HG03045 (cell line): ENCODE data around the gene WRAP73.

Experiments used
- ATAC-seq: cut with Tn5 transposase; IDR thresholded peaks from one replicate; pipeline ENCODE4 v1.9.1; 2021; ENCODE audit warnings: mild to moderate bottlenecking, moderate library complexity; ENCODE audit not compliant: unreplicated experiment

The WRAP73 gene, protein sequence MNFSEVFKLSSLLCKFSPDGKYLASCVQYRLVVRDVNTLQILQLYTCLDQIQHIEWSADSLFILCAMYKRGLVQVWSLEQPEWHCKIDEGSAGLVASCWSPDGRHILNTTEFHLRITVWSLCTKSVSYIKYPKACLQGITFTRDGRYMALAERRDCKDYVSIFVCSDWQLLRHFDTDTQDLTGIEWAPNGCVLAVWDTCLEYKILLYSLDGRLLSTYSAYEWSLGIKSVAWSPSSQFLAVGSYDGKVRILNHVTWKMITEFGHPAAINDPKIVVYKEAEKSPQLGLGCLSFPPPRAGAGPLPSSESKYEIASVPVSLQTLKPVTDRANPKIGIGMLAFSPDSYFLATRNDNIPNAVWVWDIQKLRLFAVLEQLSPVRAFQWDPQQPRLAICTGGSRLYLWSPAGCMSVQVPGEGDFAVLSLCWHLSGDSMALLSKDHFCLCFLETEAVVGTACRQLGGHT

DNA sequence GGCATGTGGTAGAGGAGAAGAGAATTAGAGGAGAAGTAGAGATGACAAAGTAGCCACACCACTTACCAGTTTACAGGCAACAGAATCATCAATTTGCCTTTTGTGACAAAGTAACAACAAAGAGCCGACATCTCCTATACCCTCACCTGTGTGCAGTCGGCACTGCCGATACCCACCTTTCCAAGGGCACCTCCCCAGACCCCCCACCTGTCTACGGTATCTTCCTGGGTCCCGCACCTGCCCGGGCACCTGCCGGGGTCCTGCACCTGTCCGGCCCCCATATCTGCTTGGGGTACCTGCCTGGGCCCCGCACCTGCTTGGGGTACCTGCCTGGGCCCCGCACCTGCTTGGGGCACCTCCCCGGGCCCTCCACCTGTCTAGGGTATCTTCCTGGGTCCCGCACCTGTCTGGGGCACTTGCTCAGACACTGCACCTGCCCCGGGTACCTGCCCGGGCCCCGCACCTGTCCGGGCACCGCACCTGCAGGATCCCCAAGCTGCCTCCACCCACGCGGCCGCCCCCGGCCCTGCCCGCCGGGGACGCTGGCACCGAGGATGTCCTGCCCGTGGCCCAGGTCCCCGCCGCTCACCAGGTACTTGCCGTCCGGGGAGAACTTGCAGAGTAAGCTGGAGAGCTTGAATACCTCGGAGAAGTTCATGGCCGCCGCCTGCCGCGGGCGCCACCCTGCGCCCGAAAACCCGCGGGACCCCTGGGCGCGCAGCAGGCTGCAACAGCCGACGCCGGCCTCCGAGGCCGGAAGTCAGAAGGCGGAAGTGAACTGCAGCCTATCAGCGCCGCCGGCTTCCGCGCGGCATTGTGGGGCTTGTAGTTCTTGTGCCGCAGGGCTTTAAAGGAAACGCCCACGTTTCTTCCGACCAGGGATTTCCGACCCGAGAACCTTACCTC lies at the start of gene WRAP73:
Gene WRAP73 (minus strand): TSS at position 762 of the 906 bp plus-strand sequence. CDS start 104 bp downstream, at position 658.
- ATAC-seq, result peak; percentile 67

DNA sequence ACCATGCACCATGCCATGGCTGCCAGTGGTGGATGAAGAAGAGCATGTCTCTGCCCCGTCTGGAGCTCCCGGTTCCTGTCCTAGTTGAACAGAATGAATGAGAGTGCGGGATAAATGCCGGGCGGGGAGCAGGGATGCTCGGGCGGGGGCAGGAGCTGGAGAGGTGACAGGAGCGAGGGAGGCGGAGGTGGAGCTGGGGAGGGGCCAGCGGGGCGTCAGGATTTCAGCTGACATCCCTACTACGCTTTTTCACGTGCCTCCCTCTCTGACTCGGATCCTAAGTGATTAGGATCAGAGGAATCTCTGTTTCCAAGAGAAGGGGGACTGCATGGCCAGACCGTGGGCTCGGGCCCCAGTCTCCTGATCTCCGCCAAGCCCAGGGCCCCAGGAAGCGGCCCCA lies 49.7 kb upstream of the WRAP73 start:
- no peak for ATAC-seq

DNA sequence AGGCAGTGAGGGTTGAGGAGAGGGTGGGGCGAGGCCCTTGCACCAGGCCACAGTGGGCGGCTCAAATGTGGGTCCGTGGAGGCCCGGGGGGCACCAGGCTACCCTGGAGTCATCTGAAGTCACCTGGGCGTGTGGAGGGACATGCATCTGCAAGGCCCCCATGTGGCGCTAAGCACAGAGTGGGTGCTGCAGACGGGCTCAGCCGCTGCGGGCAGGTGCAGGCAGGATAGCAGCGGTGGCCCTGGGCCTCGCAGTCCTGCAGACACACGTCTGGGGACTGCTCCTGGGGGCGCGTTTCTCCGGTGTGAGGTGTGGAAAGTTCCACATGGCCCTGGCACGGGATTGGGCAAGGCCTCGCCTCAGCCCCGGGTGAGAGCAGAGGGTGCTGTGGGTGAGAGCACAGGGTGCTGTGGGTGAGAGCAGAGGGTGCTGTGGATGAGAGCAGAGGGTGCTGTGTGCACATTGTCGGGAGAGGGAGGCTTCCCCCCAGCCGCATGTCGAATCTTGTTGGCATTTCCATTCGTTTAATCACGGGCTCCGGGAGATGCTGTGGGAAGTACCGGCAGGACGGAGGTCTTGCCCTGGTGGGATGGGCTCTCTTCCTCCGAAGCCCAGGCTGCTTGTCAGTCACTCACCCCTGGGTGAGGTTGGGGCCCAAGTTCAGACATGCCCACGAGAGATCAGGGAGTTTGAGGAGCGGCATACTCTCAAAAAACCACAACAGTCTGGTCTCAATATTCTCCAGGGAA lies 48.9 kb upstream of the WRAP73 start:
- ATAC-seq, result no peak

DNA sequence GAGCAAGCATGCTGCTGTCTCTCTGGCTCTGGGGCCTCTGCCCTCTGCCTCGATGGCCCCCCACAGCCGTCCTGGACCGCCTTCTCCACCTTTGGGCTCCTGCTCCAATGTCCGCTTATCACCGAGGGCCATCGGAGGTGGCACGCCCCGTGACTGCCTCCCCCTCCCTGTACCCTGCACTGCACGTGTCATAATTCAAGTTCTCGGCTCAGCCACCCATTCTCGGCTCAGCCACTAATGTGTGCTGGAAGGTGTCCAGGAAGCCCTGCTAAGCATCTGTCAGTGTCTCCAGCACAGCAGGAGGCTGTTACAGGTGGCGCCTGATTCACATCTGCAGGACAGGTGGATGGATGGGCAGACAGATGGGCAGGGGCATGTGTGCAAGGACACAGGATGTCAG lies 47.9 kb upstream of the WRAP73 start:
- ATAC-seq, result no peak

DNA sequence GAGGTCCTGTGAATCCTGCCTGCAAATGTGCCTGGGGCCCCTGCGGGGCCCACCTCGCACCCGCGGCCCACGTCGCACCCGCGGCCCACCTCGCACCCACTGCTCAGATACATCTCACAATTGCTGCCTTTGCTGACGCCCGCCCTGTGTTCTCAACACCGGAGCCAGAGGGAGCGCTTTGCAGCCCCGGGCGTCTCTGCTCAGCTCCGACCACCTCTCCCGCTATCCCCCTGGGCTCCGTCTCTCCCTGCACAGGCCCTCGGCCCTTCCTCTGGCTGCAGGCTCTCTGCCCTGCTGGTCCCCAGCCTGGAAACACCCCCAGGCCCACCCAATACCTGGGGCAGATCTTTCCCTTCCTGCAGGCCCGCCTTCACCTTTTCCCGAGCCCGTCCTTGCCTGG lies 47.2 kb upstream of the WRAP73 start:
- ATAC-seq, result no peak

DNA sequence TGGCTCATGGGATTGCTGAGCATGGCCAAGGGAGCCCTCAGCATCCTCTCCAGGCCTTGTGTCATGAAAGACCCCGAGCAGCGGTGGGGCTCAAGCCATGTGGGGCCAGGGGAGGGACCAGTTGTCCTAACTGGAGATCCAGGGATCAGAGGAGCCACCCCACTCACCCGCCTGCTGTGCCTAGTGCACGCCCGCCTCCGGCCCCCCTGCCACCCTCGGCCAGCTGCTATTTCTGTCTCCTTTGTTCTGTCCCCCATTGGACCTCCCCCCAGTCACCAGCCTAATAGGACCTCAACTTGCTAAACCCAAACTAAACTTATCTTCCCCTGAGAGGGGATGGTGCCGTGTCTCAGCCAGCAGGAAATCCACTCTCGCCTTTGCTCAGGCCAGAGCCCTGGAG lies 46.8 kb upstream of the WRAP73 start:
- no peak for ATAC-seq

DNA sequence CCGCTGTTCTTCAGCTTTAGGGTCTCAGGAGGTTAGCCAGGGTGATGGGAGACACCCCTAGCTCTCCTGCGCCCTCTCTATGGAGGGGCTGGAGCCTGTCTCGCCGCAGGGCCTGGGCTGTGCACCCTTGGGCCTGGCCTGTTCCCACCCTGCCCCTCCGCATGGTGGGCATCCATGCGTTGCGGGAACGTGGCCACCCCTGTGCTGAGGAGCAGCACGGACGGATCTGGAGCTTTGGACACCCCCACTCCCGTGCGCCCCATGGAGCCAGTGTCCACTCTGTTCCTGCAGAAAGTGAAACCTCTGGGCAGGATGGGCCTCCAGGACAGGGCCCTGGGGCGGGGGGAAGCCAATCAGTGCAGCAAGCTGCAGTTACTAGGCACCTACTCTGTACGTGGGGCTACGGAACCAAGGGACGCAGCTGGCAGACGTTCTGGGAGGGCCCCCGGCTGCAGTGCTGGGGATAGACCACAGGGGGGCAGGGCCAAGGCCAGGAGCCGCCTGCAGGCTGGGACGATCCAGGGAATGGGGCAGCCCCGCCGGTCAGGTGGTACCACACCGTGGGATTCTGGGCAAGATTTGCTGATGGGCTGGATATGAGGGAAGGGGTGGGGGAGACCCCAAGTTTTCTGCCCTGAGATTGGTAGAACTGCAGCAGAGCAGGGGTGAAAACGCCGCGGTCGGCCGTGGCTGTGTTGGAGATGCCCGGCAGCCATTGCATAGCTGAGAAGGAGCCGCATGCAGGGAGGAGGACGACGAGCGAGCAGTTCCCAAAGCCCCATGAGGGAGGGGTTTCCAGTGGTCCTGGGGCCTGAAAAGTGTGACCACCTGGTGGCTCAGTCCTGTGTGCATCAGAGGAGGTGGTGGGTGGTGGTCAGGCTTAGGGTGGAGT lies 45.7 kb upstream of the WRAP73 start:
- no peak for ATAC-seq

DNA sequence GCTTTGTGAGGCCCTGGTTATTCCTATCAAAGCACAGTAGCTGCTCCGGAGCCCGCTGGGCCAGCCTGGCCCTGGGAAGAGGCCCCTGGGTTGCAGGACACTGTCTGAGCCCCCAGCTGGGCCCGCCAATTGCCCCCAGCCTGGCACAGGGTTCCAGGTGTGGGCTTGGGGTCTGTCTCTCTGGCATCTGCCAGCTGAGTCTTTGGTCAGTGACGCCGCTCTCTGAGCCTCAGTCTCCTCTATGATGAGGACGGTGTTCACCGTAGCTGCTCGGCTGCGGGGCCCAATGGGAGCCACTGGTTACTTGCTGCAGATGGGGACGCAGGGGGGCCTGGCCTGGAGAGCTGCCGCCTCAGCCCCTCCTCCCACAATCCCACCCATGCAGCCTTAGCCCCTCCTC lies 43.4 kb upstream of the WRAP73 start:
- ATAC-seq, result no peak

DNA sequence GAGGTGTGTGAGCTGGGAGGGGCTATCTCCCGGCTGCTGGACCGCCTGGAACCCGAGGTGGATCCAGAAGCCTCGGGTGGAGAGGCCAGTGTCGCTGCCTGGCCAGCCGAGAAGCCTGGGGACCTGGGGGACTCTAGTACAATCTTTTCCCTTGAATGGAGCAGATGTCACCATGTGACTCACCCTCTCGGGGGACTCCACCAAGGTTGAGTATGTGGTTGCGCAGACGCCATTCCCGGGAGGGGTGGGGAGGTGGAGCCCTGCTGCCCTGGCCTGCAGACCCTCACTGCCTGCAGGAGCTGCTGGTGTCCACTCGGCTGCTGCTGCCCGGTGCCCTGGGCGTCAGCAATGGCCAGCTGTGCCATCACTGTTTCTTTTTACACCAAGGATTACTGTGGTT lies 42.7 kb upstream of the WRAP73 start:
- no peak for ATAC-seq

DNA sequence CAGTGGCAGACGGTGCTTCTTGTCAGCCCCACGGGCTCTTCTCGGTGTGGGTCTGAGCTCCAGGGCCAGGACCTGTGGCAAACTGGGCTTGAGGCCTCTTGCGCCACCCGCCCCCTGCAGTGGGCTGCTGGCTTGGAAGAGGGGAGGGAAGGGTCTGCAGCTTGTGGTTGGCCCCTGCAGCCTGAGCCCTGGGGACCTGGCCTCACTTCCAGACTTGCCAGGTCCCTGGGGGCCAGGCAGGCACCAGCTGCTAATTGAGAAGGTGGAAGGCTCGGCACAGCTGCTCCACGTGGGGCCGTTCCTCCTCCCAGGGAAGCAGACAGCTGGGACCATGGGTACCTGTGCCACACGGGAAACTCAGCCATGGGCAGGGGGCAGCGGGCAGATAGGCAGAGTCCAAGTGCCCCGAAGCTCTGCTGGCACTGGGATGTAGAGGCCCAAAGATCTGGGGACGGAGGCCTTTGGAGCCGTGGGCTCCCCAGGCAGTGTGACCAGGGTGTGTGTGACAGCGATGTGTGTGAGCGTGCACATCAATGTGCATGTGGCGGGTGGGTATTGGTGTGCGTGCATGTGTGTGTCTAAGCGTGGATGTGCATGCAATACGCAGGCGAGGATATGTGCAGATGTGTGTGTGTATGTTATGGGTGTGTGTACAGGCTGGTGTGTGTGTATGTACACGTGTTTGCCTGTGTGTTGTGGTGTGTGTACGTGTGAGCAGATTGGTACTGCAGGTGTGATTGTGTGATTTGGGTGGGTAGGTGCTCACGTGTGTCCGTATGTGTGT lies 41.7 kb upstream of the WRAP73 start:
- no peak for ATAC-seq

DNA sequence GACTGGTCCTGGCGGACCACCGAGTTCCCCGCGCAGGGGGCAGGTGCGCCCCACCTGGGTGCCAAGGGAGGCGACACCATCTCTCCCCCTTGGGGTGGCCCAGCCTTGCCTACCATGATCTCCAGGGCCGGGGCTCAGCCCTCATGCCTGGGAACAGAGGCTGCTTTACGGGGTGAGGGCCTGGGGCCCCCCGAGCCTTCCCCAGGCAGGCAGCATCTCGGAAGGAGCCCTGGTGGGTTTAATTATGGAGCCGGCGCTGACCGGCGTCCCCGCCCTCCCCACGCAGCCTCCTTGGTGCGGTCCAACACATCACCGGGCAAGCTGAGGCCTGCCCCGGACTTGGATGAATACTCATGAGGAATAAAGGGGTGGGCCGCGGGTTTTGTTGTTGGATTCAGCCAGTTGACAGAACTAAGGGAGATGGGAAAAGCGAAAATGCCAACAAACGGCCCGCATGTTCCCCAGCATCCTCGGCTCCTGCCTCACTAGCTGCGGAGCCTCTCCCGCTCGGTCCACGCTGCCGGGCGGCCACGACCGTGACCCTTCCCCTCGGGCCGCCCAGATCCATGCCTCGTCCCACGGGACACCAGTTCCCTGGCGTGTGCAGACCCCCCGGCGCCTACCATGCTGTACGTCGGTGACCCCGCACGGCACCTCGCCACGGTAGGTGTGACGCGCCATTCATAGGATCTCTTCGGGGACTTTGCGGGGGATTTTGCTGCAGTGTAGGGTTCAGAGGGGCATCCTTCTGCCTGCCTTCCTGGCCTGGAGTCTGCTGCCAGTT lies 40.6 kb upstream of the WRAP73 start:
- no peak for ATAC-seq

DNA sequence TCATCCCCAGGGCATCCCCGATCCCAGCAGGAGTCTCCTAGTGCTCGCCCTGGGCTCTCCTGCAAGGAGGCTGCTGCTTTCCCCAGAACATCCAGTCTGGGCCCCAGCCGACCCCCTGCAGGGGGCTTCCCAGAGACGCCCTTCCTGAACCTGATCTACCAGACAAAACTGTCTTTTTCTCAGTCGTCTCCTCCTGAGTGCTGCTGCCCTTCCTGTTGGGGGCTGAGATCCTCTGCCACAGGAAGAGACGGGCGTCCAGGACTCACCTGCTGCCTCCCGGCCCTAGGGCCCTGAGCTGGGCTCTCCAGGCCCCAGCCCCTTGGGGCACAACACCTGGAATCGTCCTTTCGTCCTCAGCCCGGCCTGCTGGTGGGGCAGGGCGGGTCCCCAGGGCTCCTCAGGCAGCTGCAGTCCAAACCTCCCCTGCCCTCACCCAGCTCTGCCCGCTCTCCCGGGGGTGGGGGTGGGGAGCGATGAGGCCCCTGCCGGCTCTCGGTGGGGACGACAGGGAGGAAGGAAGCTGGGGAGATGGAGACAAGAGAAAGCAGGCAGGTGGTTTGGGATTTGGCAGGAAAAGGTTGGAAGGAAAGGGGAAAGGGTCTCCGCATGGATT lies 39.3 kb upstream of the WRAP73 start:
- ATAC-seq, result no peak

DNA sequence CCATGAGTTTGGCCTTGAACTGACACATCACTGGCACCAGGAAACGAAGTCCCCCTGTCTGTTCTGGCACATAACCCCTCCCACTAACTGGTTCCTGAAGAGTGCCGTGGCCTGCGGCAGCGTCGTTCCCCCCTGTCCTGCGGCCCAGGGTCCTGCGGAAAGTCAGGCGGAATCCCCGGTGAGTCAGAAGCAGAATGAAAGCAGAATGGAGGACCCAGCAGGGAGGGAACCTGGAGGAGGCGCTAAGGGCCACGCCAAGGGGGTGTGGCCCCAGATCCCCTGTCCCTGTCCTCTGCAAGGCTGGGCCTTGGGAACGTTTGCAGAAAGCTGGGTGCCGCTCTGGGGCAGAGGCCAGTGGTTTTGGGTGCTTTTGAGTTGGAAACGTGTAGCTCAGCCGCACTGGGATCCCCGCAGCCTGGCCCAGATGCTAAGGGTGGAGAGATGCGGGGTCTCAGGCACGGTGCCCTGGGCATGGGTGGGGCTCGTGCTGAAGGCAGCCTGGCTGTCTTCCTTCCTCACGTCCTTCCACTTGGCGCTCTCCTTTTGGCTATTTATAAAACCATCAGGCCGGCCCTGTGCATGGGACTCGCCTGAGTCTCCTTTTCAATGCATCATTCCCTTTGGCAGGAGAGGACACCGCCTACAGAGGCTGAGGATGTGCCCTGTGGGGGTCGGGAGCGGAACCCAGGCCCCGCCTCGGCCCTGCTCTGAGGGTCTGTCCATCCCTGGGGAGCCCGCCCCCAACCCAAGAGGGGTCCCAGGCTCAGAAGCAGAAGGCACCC lies 38.6 kb upstream of the WRAP73 start:
- no peak for ATAC-seq

DNA sequence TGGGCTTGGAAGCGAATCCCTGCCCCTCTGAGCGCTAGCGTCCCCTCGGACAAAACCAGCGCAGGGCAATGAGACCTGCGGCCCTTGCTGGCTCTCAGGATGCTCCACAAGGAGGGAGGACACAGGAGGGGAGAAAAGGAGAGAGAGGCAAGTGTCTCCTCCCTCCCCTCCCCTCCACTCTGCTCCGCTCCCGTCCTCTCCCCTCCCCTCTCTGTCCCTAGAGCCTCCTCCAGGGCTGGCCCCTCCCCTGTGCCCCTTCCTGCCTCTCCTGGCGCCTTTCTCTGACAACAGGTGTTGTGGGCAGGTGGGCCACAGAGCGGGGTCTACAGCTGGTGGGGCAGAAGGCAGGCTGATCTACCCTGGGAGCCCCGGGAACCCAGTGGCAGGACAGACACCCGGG lies 37.6 kb upstream of the WRAP73 start:
- no peak for ATAC-seq

DNA sequence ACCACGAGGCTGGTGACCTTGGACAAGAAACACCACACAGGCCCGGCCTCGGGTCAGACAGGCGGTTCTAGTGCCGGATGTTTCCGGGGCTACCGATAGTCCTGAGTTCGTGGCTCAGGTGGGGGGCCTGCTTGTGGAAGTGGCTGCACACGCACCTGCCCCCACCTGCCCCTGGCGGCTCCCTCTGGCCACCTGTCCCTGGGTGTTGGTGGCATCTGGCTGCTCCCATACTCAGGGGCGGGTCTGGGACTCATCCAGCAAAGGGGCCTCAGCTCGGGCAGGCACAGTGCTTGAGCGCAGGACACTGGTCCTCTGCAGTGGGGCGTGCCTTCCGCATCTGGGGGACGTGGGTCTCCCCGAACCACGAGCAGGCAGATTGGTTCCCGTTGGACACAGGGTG lies 36.0 kb upstream of the WRAP73 start:
- ATAC-seq, result no peak

DNA sequence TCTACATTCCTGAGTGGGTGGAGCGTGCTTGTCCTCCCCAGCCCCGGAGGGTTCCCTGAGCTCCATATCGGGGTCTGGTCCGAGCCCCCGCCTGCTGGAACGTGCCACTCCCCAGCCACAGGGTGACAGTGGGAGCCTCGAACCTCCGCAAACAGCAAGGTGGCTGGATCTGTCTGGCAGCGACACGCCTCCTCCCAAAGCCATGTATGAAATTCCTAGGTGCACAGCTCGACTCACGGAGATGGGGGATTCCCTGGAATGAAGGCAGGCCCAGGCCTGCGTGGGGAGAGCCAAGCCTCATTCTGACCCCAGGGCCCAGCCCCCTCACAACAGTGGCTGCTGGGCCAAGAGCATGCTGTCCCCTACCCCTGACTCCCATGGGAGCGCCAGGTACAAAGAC lies 35.3 kb upstream of the WRAP73 start:
- ATAC-seq, result no peak

DNA sequence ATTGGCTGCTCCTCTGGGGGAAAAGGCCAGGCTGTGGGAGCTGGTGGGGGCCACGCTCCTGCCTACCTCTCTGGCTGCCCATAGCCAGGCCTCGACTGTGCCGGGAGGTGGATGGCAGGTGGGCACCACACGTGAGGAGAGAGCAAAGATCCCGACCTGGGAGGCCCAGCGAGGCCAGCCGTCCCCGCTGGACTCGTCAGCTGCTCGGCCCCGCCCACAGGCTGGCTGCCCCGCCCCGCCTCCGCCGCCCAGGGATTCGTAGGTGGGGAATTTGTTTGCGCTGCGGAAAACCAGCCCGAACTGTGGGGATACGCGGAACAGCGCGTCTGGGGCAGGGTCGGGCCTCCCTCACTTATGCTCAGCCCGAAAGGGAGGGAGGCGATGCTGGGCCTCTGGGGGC lies 34.1 kb upstream of the WRAP73 start:
- no peak for ATAC-seq
